PFSK-1 (cell line): Measurements from ENCODE around the gene CTIF.

Experiments
- FOXP2 ChIP-seq: optimal IDR thresholded peaks from 2 replicates; pipeline ENCODE3; 2011; ENCODE audit warnings: borderline replicate concordance, control low read depth, inconsistent platforms; ENCODE audit not compliant: insufficient read depth; ENCODE audit errors: extremely low read length, extremely low read depth
- POLR2AphosphoS5 ChIP-seq: IDR thresholded peaks from 2 replicates; pipeline ENCODE4 v1.6.1; 2012; ENCODE audit warnings: low read depth, mild to moderate bottlenecking, control low read depth, low read length, moderate library complexity
- REST ChIP-seq, 2 experiments: IDR thresholded peaks; 2 replicates each; pipeline versions ENCODE4 v1.6.1 to v1.8.0; 2011 to 2012; ENCODE audit warnings: low read depth in 2 of 2, low read length in 2 of 2, control low read depth in 1 of 2, inconsistent platforms in 1 of 2, mild to moderate bottlenecking in 1 of 2, moderate library complexity in 1 of 2; ENCODE audit not compliant: insufficient read depth in 1 of 2
- SIN3A ChIP-seq: IDR thresholded peaks from 2 replicates; pipeline ENCODE4 v1.6.1; 2012; ENCODE audit warnings: mild to moderate bottlenecking, low read length, moderate library complexity, borderline replicate concordance; ENCODE audit not compliant: insufficient read depth
- TAF1 ChIP-seq: IDR thresholded peaks from 2 replicates; pipeline ENCODE4 v1.6.1; 2012; ENCODE audit warnings: low read length, control low read depth, borderline replicate concordance; ENCODE audit not compliant: insufficient read depth

Gene CTIF

GRCh38 chr18:48771641-48772375, 233.0 kb downstream of the CTIF start:
- TF ChIP-seq SIN3A (no peak), POLR2AphosphoS5 (no peak), FOXP2 (no peak), TAF1 (no peak), REST (IDR thresholded peaks at IDR 0.05; ENCODE audit: insufficient read depth in 1 of 2, low read depth in 2 of 2, low read length in 2 of 2) (no peak)

- no peak for TF ChIP-seq REST (IDR thresholded peaks at IDR 0.05; ENCODE audit: insufficient read depth in 1 of 2, low read depth in 2 of 2, low read length in 2 of 2)
- TF ChIP-seq SIN3A, result no peak
- TF ChIP-seq FOXP2, result no peak
- TF ChIP-seq TAF1, result no peak
- no peak for TF ChIP-seq POLR2AphosphoS5
These were observed 233.6 kb downstream of the CTIF start for GRCh38 chr18:48772457-48772856.

GRCh38 chr18:48773821-48774220, 235.0 kb downstream of the CTIF start:
- no peak for TF ChIP-seq SIN3A
- no peak for TF ChIP-seq REST (IDR thresholded peaks at IDR 0.05; ENCODE audit: insufficient read depth in 1 of 2, low read depth in 2 of 2, low read length in 2 of 2)

GRCh38 chr18:48774941-48775340, 236.1 kb downstream of the CTIF start:
- TF ChIP-seq SIN3A (no peak), POLR2AphosphoS5 (no peak), FOXP2 (no peak), TAF1 (no peak), REST (IDR thresholded peaks at IDR 0.05; ENCODE audit: insufficient read depth in 1 of 2, low read depth in 2 of 2, low read length in 2 of 2) (no peak)

- TF ChIP-seq POLR2AphosphoS5, result no peak
- TF ChIP-seq REST (IDR thresholded peaks at IDR 0.05; ENCODE audit: insufficient read depth in 1 of 2, low read depth in 2 of 2, low read length in 2 of 2), result no peak
- no peak for TF ChIP-seq FOXP2
- no peak for TF ChIP-seq SIN3A
- no peak for TF ChIP-seq TAF1
These were observed 236.7 kb downstream of the CTIF start for GRCh38 chr18:48775372-48776155.
